Measurements from ENCODE around the gene RGL2.

RGL2 gene

GRCh38 chr6:33259032-33259431 lies 39.7 kb downstream of the RGL2 start:
- no peak for DNase-seq (ENCODE audit: extremely low read depth, low read depth)
- no peak for TF ChIP-seq CTCF (IDR thresholded peaks at IDR 0.05; ENCODE audit: low read depth, low read length)

GRCh38 chr6:33254591-33254990 lies 44.2 kb downstream of the RGL2 start:
- DNase-seq (ENCODE audit: extremely low read depth, low read depth), result no peak
- TF ChIP-seq CTCF (IDR thresholded peaks at IDR 0.05; ENCODE audit: low read depth, low read length), result no peak

GRCh38 chr6:33252759-33253158 lies 46.0 kb downstream of the RGL2 start:
- no peak for TF ChIP-seq CTCF (IDR thresholded peaks at IDR 0.05; ENCODE audit: low read depth, low read length)
- no peak for DNase-seq (ENCODE audit: extremely low read depth, low read depth)

GRCh38 chr6:33251395-33252012 lies 47.2 kb downstream of the RGL2 start:
- DNase-seq (ENCODE audit: extremely low read depth, low read depth), result no peak
- TF ChIP-seq CTCF (IDR thresholded peaks at IDR 0.05; ENCODE audit: low read depth, low read length), result no peak

- DNase-seq (ENCODE audit: extremely low read depth, low read depth), result no peak
- TF ChIP-seq CTCF (IDR thresholded peaks at IDR 0.05; ENCODE audit: low read depth, low read length), result no peak
Measured at GRCh38 chr6:33250731-33251130, 48.0 kb downstream of the RGL2 start.

GRCh38 chr6:33249732-33250630 lies 48.8 kb downstream of the RGL2 start:
- DNase-seq (ENCODE audit: extremely low read depth, low read depth), result peak; percentile 39
- TF ChIP-seq CTCF (IDR thresholded peaks at IDR 0.05; ENCODE audit: low read depth, low read length), result no peak

Data from AG09319 (cell line).